Stimulated activated CD4-positive, alpha-beta T cell treated with anti-CD3 and anti-CD28 coated beads, Interleukin-15, amount 100 ng/mL, for 48 hours (primary cell): Measurements from ENCODE around the gene ABLIM2.

Source experiments
- DNase-seq, 2 donors: peaks; one replicate each; pipeline ENCODE4 v3.0.0-alpha.2; 2020; ENCODE audit warnings: low read depth in 2 of 2

The ABLIM2 gene

GRCh38 chr4:8192748-8193738 lies 34.4 kb upstream of the ABLIM2 start:
- no peak for DNase-seq

- DNase-seq = no peak
Measured at GRCh38 chr4:8191136-8191747, 32.6 kb upstream of the ABLIM2 start.

- DNase-seq = no peak
Measured at GRCh38 chr4:8189551-8190466, 31.2 kb upstream of the ABLIM2 start.

GRCh38 chr4:8188743-8189550 lies 30.3 kb upstream of the ABLIM2 start:
- DNase-seq = no peak

GRCh38 chr4:8188085-8188484 lies 29.5 kb upstream of the ABLIM2 start:
- no peak for DNase-seq

- DNase-seq = no peak
Measured at GRCh38 chr4:8185930-8186329, 27.3 kb upstream of the ABLIM2 start.

- no peak for DNase-seq
Measured at GRCh38 chr4:8185295-8185694, 26.7 kb upstream of the ABLIM2 start.

- DNase-seq = no peak
Measured at GRCh38 chr4:8184061-8184460, 25.4 kb upstream of the ABLIM2 start.

- no peak for DNase-seq
Measured at GRCh38 chr4:8182858-8183725, 24.5 kb upstream of the ABLIM2 start.

- no peak for DNase-seq
Measured at GRCh38 chr4:8182294-8182693, 23.7 kb upstream of the ABLIM2 start.

GRCh38 chr4:8181844-8182243 lies 23.2 kb upstream of the ABLIM2 start:
- DNase-seq = no peak

- DNase-seq = no peak
Measured at GRCh38 chr4:8181119-8181518, 22.5 kb upstream of the ABLIM2 start.

GRCh38 chr4:8180310-8181093 lies 21.9 kb upstream of the ABLIM2 start:
- no peak for DNase-seq

- DNase-seq = no peak
Measured at GRCh38 chr4:8179771-8180170, 21.2 kb upstream of the ABLIM2 start.

GRCh38 chr4:8179074-8179473 lies 20.5 kb upstream of the ABLIM2 start:
- no peak for DNase-seq

GRCh38 chr4:8177956-8178355 lies 19.3 kb upstream of the ABLIM2 start:
- DNase-seq = no peak

GRCh38 chr4:8177552-8177951 lies 18.9 kb upstream of the ABLIM2 start:
- DNase-seq = no peak

GRCh38 chr4:8176547-8177399 lies 18.2 kb upstream of the ABLIM2 start:
- no peak for DNase-seq
